K562 (cell line): ENCODE results near the gene TNPO2. TPM values are rescaled to one million over a fixed set of nuclear protein-coding genes. Genes with fewer than 3 reads are reported as not detected.
A peak's percentile ranks its signal among the peaks of the same experiment; 100 is the strongest.

Source experiments
- BHLHE40 ChIP-seq: IDR thresholded peaks from 2 replicates; pipeline ENCODE4 v1.6.1; 2011; ENCODE audit warnings: low read length, improper control_type of control experiment
- CBFA2T3 ChIP-seq: fragments of 450-650 bp; IDR thresholded peaks from 2 replicates; pipeline ENCODE4 v1.6.1; 2017
- GABPB1 ChIP-seq: sonication (generic); formaldehyde crosslinking; IDR thresholded peaks from 2 replicates; pipeline ENCODE4 v1.8.0; 2022; ENCODE audit warnings: mild to moderate bottlenecking, missing genetic modification reagents
- HDAC8 ChIP-seq: fragments of 450-650 bp; IDR thresholded peaks from 2 replicates; pipeline ENCODE4 v1.6.1; 2016; ENCODE audit warnings: mild to moderate bottlenecking, missing genetic modification characterization, moderate library complexity, missing compliant biosample characterization
- KDM1A ChIP-seq, 2 experiments: fragments of 450-650 bp; IDR thresholded peaks; 2 replicates each; pipeline ENCODE4 v1.6.1; 2016; ENCODE audit warnings: mild to moderate bottlenecking in 2 of 2
- KLF1 ChIP-seq: fragments of 450-650 bp; IDR thresholded peaks from 2 replicates; pipeline ENCODE4 v1.6.1; 2016; ENCODE audit warnings: missing genetic modification characterization, missing compliant biosample characterization
- LEF1 ChIP-seq: fragments of 450-650 bp; IDR thresholded peaks from 2 replicates; pipeline ENCODE4 v1.6.1; 2016; ENCODE audit warnings: mild to moderate bottlenecking
- NR1H2 ChIP-seq: sonication (generic); formaldehyde crosslinking; IDR thresholded peaks from 2 replicates; pipeline ENCODE4 v1.4.0; 2020; ENCODE audit warnings: mild to moderate bottlenecking, missing genetic modification reagents
- NR2C2 ChIP-seq, 2 experiments: fragments of 200-800 bp in 1 of 2; sonication (Bioruptor generic) in 1 of 2; sonication (generic) in 1 of 2; formaldehyde crosslinking in 1 of 2; IDR thresholded peaks; 2 replicates each; pipeline versions ENCODE4 v1.6.1 to v1.8.0; 2016 to 2022; ENCODE audit warnings: mild to moderate bottlenecking in 1 of 2, missing compliant biosample characterization in 1 of 2, missing genetic modification characterization in 1 of 2, missing genetic modification reagents in 1 of 2
- POLR2AphosphoS2 ChIP-seq: IDR thresholded peaks from 2 replicates; pipeline ENCODE4 v1.6.1; 2012; ENCODE audit warnings: low read length, improper control_type of control experiment
- POLR2AphosphoS5 ChIP-seq: IDR thresholded peaks from 2 replicates; pipeline ENCODE4 v1.6.1; 2011; ENCODE audit warnings: mild to moderate bottlenecking, low read depth, low read length, moderate library complexity; ENCODE audit not compliant: control insufficient read depth, insufficient read depth
- ZNF121 ChIP-seq: sonication (generic); formaldehyde crosslinking; conservative IDR thresholded peaks from 2 replicates; pipeline ENCODE4 v1.8.0; 2022; ENCODE audit warnings: missing genetic modification reagents
- ZNF444 ChIP-seq: fragments of 250-450 bp; sonication (Bioruptor Pico); IDR thresholded peaks from 2 replicates; pipeline ENCODE4 v1.4.0; 2020; ENCODE audit warnings: mild to moderate bottlenecking, moderate library complexity
- polyA plus RNA-seq, 8 experiments: library from polyadenylated mRNA; depleted of rRNA in 4 of 8; stranded (reverse) in 5 of 8; unstranded in 3 of 8; fragments of >200 nt; fragmentation: Nextera tagmentation in 2 of 8; fragmentation: Illumina TruSeq in 1 of 8; extraction: Ambion mirVana in 2 of 8; extraction: Trizol in 1 of 8; gene quantifications; 2 replicates each; pipeline versions ENCODE4 v1.2.1 to v1.2.3, GENCODE V29; 2011 to 2014; ENCODE audit warnings: inconsistent platforms in 1 of 8, missing spikeins in 1 of 8
- total RNA-seq, 7 experiments: library from RNA; depleted of rRNA in 6 of 7; stranded (reverse); fragments of >200 nt in 6 of 7; fragmentation: Illumina TruSeq in 2 of 7; extraction: Trizol in 2 of 7; gene quantifications; 2 replicates each; pipeline versions ENCODE4 v1.2.1 to v1.2.3, GENCODE V29; 2011 to 2021; ENCODE audit warnings: low replicate concordance in 1 of 7
- TF ChIP-seq, protein P1 (sequence below): fragments of 450-650 bp; formaldehyde crosslinking; IDR thresholded peaks from 2 replicates; pipeline ENCODE4 v1.4.0; 2020; ENCODE audit warnings: mild to moderate bottlenecking, mixed read lengths
- TF ChIP-seq, protein P2 (sequence below): sonication (generic); formaldehyde crosslinking; IDR thresholded peaks from 2 replicates; pipeline ENCODE4 v1.5.0; 2020; ENCODE audit warnings: missing genetic modification reagents
- TF ChIP-seq, protein P3 (sequence below): sonication (generic); formaldehyde crosslinking; IDR thresholded peaks from 2 replicates; pipeline ENCODE4 v1.8.0; 2023; ENCODE audit warnings: missing genetic modification reagents, mild to moderate bottlenecking, borderline replicate concordance
- TF ChIP-seq, protein P4 (sequence below): sonication (generic); formaldehyde crosslinking; IDR thresholded peaks from 2 replicates; pipeline ENCODE4 v1.9.0; 2022; ENCODE audit warnings: mild to moderate bottlenecking, missing genetic modification reagents
- TF ChIP-seq, protein P5 (sequence below): sonication (generic); formaldehyde crosslinking; IDR thresholded peaks from 2 replicates; pipeline ENCODE4 v1.8.0; 2022; ENCODE audit warnings: missing genetic modification reagents, mild to moderate bottlenecking, moderate library complexity, borderline replicate concordance

TNPO2 gene
- total and polyA plus RNA-seq, 9 of the 15 experiments (the other 6 are each of a cell fraction or from before 2014, with no cell fraction given) = 6.0 to 126 (median 53.8) TPM

DNA sequence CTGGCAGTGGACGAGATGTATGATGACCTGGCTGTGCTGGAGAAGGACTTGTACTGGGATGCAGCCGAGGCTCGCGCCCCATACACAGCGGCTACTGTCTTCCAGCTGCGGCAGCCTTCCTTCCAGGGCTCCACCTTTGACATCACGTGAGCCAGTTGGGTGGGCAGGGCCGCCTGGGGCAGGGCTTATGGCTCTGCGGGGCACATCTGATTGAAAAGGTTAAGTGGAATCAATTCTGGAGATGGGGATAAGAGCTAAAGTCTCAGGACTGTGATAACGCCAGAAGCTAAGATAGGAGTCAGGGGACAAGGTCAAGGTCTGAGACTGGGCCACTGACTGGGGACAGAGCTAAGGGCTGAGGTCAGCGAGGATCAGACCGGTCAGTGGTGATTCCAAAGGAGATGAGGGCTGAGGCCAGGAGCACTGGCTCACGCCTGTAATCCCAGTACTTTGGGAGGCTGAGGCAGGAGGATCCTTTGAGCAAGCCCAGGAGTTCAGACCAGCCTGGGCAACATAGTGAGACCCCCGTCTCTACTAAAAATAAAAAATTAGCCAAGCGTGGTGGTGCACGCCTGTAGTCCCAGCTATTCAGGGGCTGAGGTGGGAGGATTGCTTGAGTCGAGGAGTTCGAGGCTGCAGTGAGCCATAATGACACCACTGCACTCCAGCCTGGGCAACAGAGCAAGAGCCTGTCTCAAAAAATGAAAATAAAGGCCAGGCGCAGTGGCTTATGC, 32.6 kb upstream of the TNPO2 start (continued):
- TF ChIP-seq NR2C2 (CRISPR knock-in tag; IDR thresholded peaks at IDR 0.05) (no peak), NR2C2 (tag; IDR thresholded peaks at IDR 0.05) (no peak), KDM1A (IDR thresholded peaks at IDR 0.05) (peak; percentile 31 to 49; a peak in 3 of 4 replicates), ZNF121 (peak; percentile 55; the same call in 1 of the 2 replicates), POLR2AphosphoS5 (no peak), LEF1 (no peak), CBFA2T3 (peak; percentile 27), HDAC8 (tag) (no peak), NR1H2 (no peak), ZNF444 (CRISPR knock-in tag) (no peak), GABPB1 (CRISPR knock-in tag) (no peak), POLR2AphosphoS2 (no peak), BHLHE40 (peak; percentile 54), KLF1 (tag) (no peak)
- TF ChIP-seq, protein P1, sequence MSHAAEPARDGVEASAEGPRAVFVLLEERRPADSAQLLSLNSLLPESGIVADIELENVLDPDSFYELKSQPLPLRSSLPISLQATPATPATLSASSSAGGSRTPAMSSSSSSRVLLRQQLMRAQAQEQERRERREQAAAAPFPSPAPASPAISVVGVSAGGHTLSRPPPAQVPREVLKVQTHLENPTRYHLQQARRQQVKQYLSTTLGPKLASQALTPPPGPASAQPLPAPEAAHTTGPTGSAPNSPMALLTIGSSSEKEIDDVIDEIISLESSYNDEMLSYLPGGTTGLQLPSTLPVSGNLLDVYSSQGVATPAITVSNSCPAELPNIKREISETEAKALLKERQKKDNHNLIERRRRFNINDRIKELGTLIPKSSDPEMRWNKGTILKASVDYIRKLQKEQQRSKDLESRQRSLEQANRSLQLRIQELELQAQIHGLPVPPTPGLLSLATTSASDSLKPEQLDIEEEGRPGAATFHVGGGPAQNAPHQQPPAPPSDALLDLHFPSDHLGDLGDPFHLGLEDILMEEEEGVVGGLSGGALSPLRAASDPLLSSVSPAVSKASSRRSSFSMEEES (CRISPR knock-in tag) = peak; percentile 56
- TF ChIP-seq, protein P2, sequence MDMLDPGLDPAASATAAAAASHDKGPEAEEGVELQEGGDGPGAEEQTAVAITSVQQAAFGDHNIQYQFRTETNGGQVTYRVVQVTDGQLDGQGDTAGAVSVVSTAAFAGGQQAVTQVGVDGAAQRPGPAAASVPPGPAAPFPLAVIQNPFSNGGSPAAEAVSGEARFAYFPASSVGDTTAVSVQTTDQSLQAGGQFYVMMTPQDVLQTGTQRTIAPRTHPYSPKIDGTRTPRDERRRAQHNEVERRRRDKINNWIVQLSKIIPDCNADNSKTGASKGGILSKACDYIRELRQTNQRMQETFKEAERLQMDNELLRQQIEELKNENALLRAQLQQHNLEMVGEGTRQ (CRISPR knock-in tag) = peak; percentile 71
- TF ChIP-seq, protein P3, sequence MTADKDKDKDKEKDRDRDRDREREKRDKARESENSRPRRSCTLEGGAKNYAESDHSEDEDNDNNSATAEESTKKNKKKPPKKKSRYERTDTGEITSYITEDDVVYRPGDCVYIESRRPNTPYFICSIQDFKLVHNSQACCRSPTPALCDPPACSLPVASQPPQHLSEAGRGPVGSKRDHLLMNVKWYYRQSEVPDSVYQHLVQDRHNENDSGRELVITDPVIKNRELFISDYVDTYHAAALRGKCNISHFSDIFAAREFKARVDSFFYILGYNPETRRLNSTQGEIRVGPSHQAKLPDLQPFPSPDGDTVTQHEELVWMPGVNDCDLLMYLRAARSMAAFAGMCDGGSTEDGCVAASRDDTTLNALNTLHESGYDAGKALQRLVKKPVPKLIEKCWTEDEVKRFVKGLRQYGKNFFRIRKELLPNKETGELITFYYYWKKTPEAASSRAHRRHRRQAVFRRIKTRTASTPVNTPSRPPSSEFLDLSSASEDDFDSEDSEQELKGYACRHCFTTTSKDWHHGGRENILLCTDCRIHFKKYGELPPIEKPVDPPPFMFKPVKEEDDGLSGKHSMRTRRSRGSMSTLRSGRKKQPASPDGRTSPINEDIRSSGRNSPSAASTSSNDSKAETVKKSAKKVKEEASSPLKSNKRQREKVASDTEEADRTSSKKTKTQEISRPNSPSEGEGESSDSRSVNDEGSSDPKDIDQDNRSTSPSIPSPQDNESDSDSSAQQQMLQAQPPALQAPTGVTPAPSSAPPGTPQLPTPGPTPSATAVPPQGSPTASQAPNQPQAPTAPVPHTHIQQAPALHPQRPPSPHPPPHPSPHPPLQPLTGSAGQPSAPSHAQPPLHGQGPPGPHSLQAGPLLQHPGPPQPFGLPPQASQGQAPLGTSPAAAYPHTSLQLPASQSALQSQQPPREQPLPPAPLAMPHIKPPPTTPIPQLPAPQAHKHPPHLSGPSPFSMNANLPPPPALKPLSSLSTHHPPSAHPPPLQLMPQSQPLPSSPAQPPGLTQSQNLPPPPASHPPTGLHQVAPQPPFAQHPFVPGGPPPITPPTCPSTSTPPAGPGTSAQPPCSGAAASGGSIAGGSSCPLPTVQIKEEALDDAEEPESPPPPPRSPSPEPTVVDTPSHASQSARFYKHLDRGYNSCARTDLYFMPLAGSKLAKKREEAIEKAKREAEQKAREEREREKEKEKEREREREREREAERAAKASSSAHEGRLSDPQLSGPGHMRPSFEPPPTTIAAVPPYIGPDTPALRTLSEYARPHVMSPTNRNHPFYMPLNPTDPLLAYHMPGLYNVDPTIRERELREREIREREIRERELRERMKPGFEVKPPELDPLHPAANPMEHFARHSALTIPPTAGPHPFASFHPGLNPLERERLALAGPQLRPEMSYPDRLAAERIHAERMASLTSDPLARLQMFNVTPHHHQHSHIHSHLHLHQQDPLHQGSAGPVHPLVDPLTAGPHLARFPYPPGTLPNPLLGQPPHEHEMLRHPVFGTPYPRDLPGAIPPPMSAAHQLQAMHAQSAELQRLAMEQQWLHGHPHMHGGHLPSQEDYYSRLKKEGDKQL (CRISPR knock-in tag) = 0 out of 2 replicates have a peak, but pooled peaks have one; percentile 38
- TF ChIP-seq, protein P4, sequence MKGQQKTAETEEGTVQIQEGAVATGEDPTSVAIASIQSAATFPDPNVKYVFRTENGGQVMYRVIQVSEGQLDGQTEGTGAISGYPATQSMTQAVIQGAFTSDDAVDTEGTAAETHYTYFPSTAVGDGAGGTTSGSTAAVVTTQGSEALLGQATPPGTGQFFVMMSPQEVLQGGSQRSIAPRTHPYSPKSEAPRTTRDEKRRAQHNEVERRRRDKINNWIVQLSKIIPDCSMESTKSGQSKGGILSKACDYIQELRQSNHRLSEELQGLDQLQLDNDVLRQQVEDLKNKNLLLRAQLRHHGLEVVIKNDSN (CRISPR knock-in tag) = peak; percentile 78
- TF ChIP-seq, protein P5, sequence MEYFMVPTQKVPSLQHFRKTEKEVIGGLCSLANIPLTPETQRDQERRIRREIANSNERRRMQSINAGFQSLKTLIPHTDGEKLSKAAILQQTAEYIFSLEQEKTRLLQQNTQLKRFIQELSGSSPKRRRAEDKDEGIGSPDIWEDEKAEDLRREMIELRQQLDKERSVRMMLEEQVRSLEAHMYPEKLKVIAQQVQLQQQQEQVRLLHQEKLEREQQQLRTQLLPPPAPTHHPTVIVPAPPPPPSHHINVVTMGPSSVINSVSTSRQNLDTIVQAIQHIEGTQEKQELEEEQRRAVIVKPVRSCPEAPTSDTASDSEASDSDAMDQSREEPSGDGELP = peak; percentile 43; the same call in 1 of the 2 replicates
